RWPE1 (cell line): Measurements from ENCODE around the gene FAM234A.
A peak's percentile ranks its signal among the peaks of the same experiment; 100 is the strongest.
"Not testable (repeated sequence)": the region's sequence is repeated elsewhere in the genome, so short reads cannot be mapped to it uniquely, and the experiment has no call there.

Experiments
- CTCF ChIA-PET: fragments of 350-600 bp; sonication (Branson Sonifier 250); formaldehyde crosslinking; extraction: SDS; loops from one replicate; lab custom pipeline; 2021; lab: Yijun Ruan, JAX
- POLR2A ChIA-PET: fragments of 400-600 bp; formaldehyde crosslinking; extraction: SDS; loops from one replicate; lab custom pipeline; 2020; ENCODE audit warnings: antibody characterized with exemption; ENCODE audit not compliant: low non-redundant PET; lab: Yijun Ruan, JAX
- DNase-seq: peaks from one replicate; pipeline ENCODE4 v3.0.0; 2012; ENCODE audit warnings: low spot score
- H3K27ac ChIP-seq: fragments of 450-650 bp; 2 replicates; pipeline ENCODE4 v1.5.1; 2017
- TF ChIP-seq, protein P1 (sequence below): fragments of 450-650 bp; conservative IDR thresholded peaks from 2 replicates; pipeline ENCODE4 v1.5.1; 2017; ENCODE audit warnings: low read depth, mild to moderate bottlenecking

The FAM234A gene

DNA sequence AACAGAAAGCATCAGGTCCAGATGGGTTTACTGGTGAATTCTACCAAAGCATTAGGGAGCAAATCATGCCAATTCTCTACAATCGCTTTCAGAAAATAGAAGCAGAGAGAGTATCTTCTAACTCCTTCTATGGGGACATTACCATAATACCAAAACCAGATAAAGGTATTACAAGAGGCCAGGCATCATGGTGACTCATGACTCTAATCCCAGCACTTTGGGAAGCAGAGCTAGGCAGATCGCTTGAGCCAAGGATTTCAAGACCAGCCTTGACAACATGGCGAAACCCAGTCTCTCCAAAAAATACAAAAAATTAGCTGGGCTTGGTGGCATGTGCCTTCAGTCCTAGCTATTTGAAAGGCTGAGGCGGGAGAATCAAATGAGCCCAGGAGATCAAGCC lies 31.4 kb upstream of the FAM234A start:
- TF ChIP-seq, protein P1, sequence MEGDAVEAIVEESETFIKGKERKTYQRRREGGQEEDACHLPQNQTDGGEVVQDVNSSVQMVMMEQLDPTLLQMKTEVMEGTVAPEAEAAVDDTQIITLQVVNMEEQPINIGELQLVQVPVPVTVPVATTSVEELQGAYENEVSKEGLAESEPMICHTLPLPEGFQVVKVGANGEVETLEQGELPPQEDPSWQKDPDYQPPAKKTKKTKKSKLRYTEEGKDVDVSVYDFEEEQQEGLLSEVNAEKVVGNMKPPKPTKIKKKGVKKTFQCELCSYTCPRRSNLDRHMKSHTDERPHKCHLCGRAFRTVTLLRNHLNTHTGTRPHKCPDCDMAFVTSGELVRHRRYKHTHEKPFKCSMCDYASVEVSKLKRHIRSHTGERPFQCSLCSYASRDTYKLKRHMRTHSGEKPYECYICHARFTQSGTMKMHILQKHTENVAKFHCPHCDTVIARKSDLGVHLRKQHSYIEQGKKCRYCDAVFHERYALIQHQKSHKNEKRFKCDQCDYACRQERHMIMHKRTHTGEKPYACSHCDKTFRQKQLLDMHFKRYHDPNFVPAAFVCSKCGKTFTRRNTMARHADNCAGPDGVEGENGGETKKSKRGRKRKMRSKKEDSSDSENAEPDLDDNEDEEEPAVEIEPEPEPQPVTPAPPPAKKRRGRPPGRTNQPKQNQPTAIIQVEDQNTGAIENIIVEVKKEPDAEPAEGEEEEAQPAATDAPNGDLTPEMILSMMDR, result no peak
- no peak for DNase-seq
- no peak overlapping the region for H3K27ac ChIP-seq
- ChIA-PET CTCF (interaction anchor here (1.1 kb wide), 1 partner anchor 96 kb away, joined by 5 read pairs; no protein-coding TSS in a partner anchor), POLR2A (no interaction called here)

DNA sequence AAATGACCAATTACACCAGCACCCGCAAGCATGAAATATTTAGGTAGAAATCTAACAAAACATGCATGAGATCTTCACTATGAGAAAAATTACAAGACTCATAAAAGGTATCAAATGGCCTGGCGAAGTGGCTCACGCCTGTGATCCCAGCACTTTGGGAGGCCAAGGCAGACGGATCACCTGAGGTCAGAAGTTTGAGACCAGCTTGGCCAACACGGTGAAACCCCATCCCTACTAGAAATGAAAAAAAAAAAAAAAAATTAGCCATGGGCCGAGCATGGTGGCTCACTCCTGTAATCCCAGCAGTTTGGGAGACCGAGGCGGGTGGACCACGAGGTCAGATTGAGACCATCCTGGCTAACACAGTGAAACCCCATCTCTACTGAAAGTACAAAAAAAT lies 30.6 kb upstream of the FAM234A start:
- H3K27ac ChIP-seq, POLR2A ChIA-PET, CTCF ChIA-PET, DNase-seq: not testable (repeated sequence)

DNA sequence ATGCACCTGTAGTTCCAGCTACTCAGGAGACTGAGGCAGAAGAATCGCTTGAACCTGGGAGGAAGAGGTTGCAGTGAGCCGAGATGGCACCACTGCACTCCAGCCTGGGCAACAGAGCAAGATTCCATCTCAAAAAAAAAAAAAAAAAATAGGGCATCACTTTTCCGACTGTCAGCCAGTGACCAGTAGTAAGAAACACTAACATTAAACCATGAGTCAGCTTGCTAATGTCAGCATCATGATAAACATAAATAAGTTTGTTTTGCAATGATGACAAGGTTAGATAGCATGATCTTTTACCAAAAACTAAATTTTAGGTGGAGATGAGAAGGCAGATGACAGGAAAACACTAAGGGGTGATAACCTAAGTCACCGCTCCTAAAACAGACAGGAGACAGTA lies 25.3 kb upstream of the FAM234A start:
- DNase-seq, H3K27ac ChIP-seq: not testable (repeated sequence)
- ChIA-PET POLR2A (interaction anchor here (0.6 kb wide), 1 partner anchor 15 kb away, joined by 3 read pairs; no protein-coding TSS in a partner anchor), CTCF (interaction anchor here (0.9 kb wide), 1 partner anchor 102 kb away, joined by 3 read pairs; no protein-coding TSS in a partner anchor)

DNA sequence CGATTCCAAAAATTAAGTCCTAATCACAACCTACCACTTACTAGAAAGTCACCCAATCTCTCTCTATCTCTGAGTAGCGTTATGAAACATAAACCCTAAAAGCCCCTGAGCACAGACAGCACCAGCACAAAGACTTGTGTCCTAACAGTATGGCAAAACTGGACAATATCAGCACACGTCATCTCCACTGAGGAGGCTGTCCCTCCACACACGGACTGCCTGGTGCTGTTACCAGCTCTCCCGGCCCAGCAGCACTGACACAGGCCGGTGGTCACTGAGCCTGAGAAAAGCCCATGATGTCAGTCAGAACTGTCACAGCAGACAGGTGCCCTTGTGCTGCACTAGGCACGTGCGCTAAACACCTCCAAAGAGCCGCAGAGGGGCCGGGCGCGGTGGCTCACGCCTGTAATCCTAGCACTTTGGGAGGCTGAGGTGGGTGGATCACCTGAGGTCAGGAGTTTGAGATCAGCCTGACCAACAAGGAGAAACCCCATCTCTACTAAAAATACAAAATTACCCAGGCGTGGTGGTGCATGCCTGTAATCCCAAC lies 22.9 kb upstream of the FAM234A start:
- CTCF ChIA-PET, result interaction anchor here (0.6 kb wide), 1 partner anchor 32 kb away, joined by 3 read pairs; no protein-coding TSS in a partner anchor
- H3K27ac ChIP-seq, result peak overlapping the region; percentile 4; the same call in 1 of the 2 replicates
- POLR2A ChIA-PET, DNase-seq: not testable (repeated sequence)

DNA sequence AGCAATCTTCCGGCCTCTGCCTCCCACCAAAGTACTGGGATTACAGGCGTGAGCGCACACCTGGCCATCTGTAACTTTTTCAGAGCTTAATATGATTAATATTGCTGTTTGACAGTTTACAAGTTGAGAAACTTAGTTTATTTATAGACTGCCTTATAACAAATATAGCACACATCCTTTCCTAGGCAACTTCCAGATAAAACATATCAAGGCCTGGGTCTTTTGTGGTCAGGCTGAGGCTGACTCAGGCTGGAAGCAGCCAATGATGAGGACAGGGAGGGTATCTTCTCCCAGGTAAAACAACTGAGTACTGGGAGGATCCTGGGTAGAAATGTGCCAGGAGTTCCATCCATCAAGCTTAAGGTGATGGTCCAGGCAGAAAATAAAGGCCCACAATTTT lies 21.6 kb upstream of the FAM234A start:
- ChIA-PET CTCF (interaction anchor here (1.0 kb wide), 1 partner anchor 32 kb away, joined by 8 read pairs; the partner anchor contains the start of gene HBQ1), POLR2A (no interaction called here)
- 0 out of 2 replicates have a peak overlapping the region, but pooled peaks have one; percentile 25 for H3K27ac ChIP-seq
- TF ChIP-seq, protein P1, result no peak
- DNase-seq, result no peak

DNA sequence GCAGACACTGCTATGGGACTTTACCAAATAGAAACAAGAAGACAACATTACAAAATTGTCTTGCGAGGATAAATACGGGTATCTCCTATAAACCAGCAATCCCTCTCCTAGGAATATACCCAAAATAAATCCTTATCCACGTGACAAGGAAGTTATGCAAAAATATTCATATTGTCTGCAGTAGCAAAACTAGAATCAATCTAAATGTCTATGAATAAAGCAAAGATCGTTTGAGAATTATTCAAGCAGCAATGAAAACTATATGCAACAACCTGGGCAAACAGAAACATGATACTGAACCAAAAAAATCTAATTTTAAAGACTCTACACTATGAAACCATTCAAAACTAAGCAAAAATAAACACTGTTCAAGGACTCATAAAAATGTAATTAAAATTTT lies 14.6 kb upstream of the FAM234A start:
- ChIA-PET POLR2A (no interaction called here), CTCF (no interaction called here)
- TF ChIP-seq, protein P1, result no peak
- H3K27ac ChIP-seq, result no peak overlapping the region
- no peak for DNase-seq

DNA sequence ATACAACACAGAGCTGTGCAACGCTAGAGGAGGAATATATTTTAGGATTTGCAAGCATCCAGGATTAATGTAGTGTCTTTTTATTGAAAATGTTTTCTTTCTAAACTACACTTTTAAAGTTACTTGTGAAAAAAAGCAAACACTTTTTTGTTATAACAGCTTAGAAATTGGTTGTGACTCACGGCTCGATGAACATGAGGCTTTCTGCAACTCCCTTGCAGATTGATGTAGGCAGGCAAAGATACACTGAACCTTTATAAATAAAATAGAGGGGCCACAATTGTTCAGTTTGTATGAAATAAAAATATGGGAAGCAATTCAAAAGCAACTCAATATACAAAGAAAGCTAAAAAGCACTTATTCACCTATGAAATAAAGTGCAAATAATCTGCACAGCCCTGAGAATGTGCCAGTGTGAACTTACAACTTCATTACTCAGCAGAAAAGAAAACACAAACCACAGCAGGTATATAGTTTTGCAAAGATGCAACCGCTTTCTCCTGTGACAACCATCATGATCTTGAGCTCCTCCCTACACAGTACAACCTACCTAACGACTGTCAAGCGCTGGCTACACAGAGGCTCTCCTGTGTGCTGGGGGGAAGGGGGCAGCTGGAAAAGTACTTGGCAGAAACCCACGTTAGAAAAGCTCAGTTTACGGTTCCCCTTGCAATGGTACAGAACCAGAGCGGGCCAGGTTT lies 6.3 kb upstream of the FAM234A start:
- POLR2A ChIA-PET, result interaction anchor here (0.6 kb wide), 1 partner anchor 109 kb away, joined by 3 read pairs; no protein-coding TSS in a partner anchor
- TF ChIP-seq, protein P1, result no peak
- H3K27ac ChIP-seq, result peak overlapping the region; percentile 87
- CTCF ChIA-PET, result interaction anchor here (0.6 to 1.8 kb wide), 4 partner anchors 76 to 606 kb away, joined by 3 to 7 read pairs (median 4); no protein-coding TSS in a partner anchor
- DNase-seq, result peak; percentile 20
